Activated B cell treated with CpG ODN at 0.5 μM for 24 hours (primary cell): Measurements from ENCODE around the gene PLEKHA1. TPM values are rescaled to one million over a fixed set of nuclear protein-coding genes. Genes with fewer than 3 reads are reported as not detected.

Experiments
- ATAC-seq: fragments of 200-7000 bp; cut with Tn5 transposase; one replicate; pipeline ENCODE4 v1.10.0; 2021; ENCODE audit warnings: low read depth, mild to moderate bottlenecking, moderate library complexity
- CTCF ChIA-PET: fragments of 350-600 bp; sonication (Branson Sonifier 250); formaldehyde crosslinking; loops from one replicate; lab custom pipeline; 2021; ENCODE audit warnings: antibody characterized with exemption; lab: Charles Lee
- POLR2A ChIA-PET: fragments of 350-600 bp; sonication (Branson Sonifier 250); formaldehyde crosslinking; loops from one replicate; lab custom pipeline; 2021; ENCODE audit warnings: antibody characterized with exemption; lab: Charles Lee
- DNase-seq: peaks from one replicate; pipeline ENCODE4 v3.0.0; 2022
- H3K27ac Mint-ChIP-seq: one replicate; pipeline ENCODE4 v1.8.0; 2020; ENCODE audit warnings: mixed read lengths
- H3K27me3 Mint-ChIP-seq: one replicate; pipeline ENCODE4 v1.8.0; 2021; ENCODE audit warnings: mixed read lengths
- H3K36me3 Mint-ChIP-seq: one replicate; pipeline ENCODE4 v1.8.0; 2021; ENCODE audit warnings: low read depth, mixed read lengths
- H3K4me1 Mint-ChIP-seq: one replicate; pipeline ENCODE4 v1.8.0; 2021; ENCODE audit warnings: mixed read lengths
- H3K4me3 Mint-ChIP-seq: one replicate; pipeline ENCODE4 v1.8.0; 2020; ENCODE audit warnings: mild to moderate bottlenecking, mixed read lengths
- H3K9me3 Mint-ChIP-seq: one replicate; pipeline ENCODE4 v1.8.0; 2020; ENCODE audit warnings: mixed read lengths
- CTCF ChIP-seq: fragments of 200-600 bp; IDR thresholded peaks from one replicate; pipeline ENCODE4 v1.8.0; 2022; ENCODE audit warnings: antibody characterized with exemption, mild to moderate bottlenecking
- intact Hi-C: fragments of 100-400 bp; cut with micrococcal nuclease; formaldehyde crosslinking; loops from one replicate; pipeline ENCODE4 v1.15.1; 2024
- total RNA-seq: library from RNA; stranded (reverse); gene quantifications from 2 replicates; pipeline ENCODE4 v1.2.3, GENCODE V29; 2022

PLEKHA1 gene
- total RNA-seq: 11.8 and 12.8 TPM in 2 replicates

GRCh38 chr10:122374237-122374858, at the start of gene PLEKHA1:
Gene PLEKHA1, plus strand, starts transcription at chr10:122374708. Its CDS starts 18,493 bp downstream, at chr10:122393201.
- H3K9me3 Mint-ChIP-seq: no peaks in the 10 kb centered on the region
- intact Hi-C loops: loop anchor here (1.0 to 10.0 kb wide), 13 partner anchors 16 to 1520 kb away; partner anchors contain the start of genes ATE1, BUB3, FAM24B and IKZF5
- ATAC-seq (peak; percentile 89), DNase-seq (peak; percentile 90)
- TF ChIP-seq CTCF: no peak
- ChIA-PET POLR2A (interaction anchor here (0.6 to 1.9 kb wide), 12 partner anchors 10 to 780 kb away, joined by 3 to 8 read pairs (median 3); partner anchors contain the start of genes BUB3 and C10orf88), CTCF (interaction anchor here (0.9 to 1.8 kb wide), 5 partner anchors 21 to 75 kb away, joined by 3 to 5 read pairs (median 3); no protein-coding TSS in a partner anchor)
- H3K27ac Mint-ChIP-seq: peak within 1 kb of the TSS; percentile 95
- H3K4me3 Mint-ChIP-seq: peak within 1 kb of the TSS; percentile 93
- peaks cover 23% of the 10 kb centered on the region for H3K27me3 Mint-ChIP-seq
- H3K4me1 Mint-ChIP-seq: peaks cover 30% of the 10 kb centered on the region
- peaks cover 8% of the 10 kb centered on the region for H3K36me3 Mint-ChIP-seq

GRCh38 chr10:122325235-122325634, 49.3 kb upstream of the PLEKHA1 start:
- ChIA-PET POLR2A (no interaction called here), CTCF (no interaction called here)
- H3K36me3 Mint-ChIP-seq: no peaks in the 10 kb centered on the region
- H3K27ac Mint-ChIP-seq: no peak overlapping the region
- peaks cover 5% of the 10 kb centered on the region for H3K9me3 Mint-ChIP-seq
- no peak overlapping the region for H3K4me3 Mint-ChIP-seq
- H3K27me3 Mint-ChIP-seq: peaks cover 40% of the 10 kb centered on the region
- intact Hi-C loops: no loop called here
- no peak for TF ChIP-seq CTCF
- H3K4me1 Mint-ChIP-seq: peaks cover 17% of the 10 kb centered on the region
- ATAC-seq (no peak), DNase-seq (no peak)

- Mint-ChIP-seq H3K27me3 (peaks cover 46% of the 10 kb centered on the region), H3K36me3 (no peaks in the 10 kb centered on the region), H3K4me3 (no peak overlapping the region), H3K27ac (no peak overlapping the region), H3K9me3 (no peaks in the 10 kb centered on the region), H3K4me1 (peaks cover 17% of the 10 kb centered on the region)
- ChIA-PET POLR2A (no interaction called here), CTCF (no interaction called here)
- no peak for TF ChIP-seq CTCF
- intact Hi-C loops: no loop called here
- no peak for ATAC-seq
- no peak for DNase-seq
Observed at GRCh38 chr10:122326385-122326784, 48.1 kb upstream of the PLEKHA1 start.

GRCh38 chr10:122326806-122327205, 47.7 kb upstream of the PLEKHA1 start:
- POLR2A ChIA-PET: no interaction called here
- H3K4me1 Mint-ChIP-seq: peaks cover 17% of the 10 kb centered on the region
- CTCF ChIA-PET: no interaction called here
- H3K9me3 Mint-ChIP-seq: no peaks in the 10 kb centered on the region
- DNase-seq (no peak), ATAC-seq (no peak)
- H3K4me3 Mint-ChIP-seq: no peak overlapping the region
- peaks cover 49% of the 10 kb centered on the region for H3K27me3 Mint-ChIP-seq
- H3K36me3 Mint-ChIP-seq: no peaks in the 10 kb centered on the region
- intact Hi-C loops: no loop called here
- TF ChIP-seq CTCF: no peak
- H3K27ac Mint-ChIP-seq: no peak overlapping the region
